GM21576 (cell line): ENCODE results near the gene RDH16.
"Not testable (repeated sequence)": the region's sequence is repeated elsewhere in the genome, so short reads cannot be mapped to it uniquely, and the experiment has no call there.

Experiments
- ATAC-seq: cut with Tn5 transposase; IDR thresholded peaks from one replicate; pipeline ENCODE4 v1.9.1; 2021; ENCODE audit warnings: mild to moderate bottlenecking, moderate library complexity; ENCODE audit not compliant: unreplicated experiment

The RDH16 gene

GRCh38 chr12:56927281-56927680 lies 30.1 kb downstream of the RDH16 start:
- ATAC-seq, result no peak

- no peak for ATAC-seq
These were observed 35.4 kb downstream of the RDH16 start for GRCh38 chr12:56922031-56922430.

GRCh38 chr12:56921346-56921745 lies 36.1 kb downstream of the RDH16 start:
- no peak for ATAC-seq

- ATAC-seq, result not testable (repeated sequence)
These were observed 39.3 kb downstream of the RDH16 start for GRCh38 chr12:56918139-56918538.

- ATAC-seq, result no peak
These were observed 40.4 kb downstream of the RDH16 start for GRCh38 chr12:56916996-56917333.

- no peak for ATAC-seq
These were observed 41.0 kb downstream of the RDH16 start for GRCh38 chr12:56916296-56916995.

- no peak for ATAC-seq
These were observed 42.7 kb downstream of the RDH16 start for GRCh38 chr12:56914724-56915123.

GRCh38 chr12:56914256-56914655 lies 43.2 kb downstream of the RDH16 start:
- no peak for ATAC-seq

- not testable (repeated sequence) for ATAC-seq
These were observed 48.0 kb downstream of the RDH16 start for GRCh38 chr12:56909403-56909802.

GRCh38 chr12:56908136-56908535 lies 49.3 kb downstream of the RDH16 start:
- ATAC-seq, result no peak

GRCh38 chr12:56905852-56906251 lies 51.6 kb downstream of the RDH16 start:
- no peak for ATAC-seq

GRCh38 chr12:56903374-56903773 lies 54.0 kb downstream of the RDH16 start:
- ATAC-seq, result no peak
